GM18526 (cell line): Measurements from ENCODE around the gene SLC22A16.

Experiments
- POLR2A ChIP-seq: IDR thresholded peaks from 3 replicates; pipeline ENCODE4 v1.6.1; 2011; ENCODE audit not compliant: insufficient read length; ENCODE audit errors: extremely low read depth

The SLC22A16 gene

DNA sequence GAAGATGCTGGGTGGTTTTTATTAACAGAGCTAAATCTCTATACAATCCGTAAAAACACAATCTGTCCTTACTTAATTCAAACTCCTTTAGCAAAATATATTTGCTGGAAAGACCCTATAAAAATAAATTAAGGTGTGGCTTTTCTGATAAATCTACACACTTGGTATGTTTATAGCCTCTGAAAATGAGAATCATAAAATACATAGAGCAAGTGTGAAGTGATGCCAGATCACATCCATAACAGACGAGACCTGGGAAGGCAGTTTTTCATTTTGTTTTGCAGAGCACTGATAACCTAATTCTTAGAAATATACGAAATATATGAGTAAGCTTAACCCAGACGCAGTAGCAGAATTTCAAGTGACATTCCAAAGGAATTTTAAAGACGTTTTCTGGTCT lies 50.6 kb downstream of the SLC22A16 start:
- no peak for TF ChIP-seq POLR2A

- TF ChIP-seq POLR2A: no peak
Measured at GRCh38 chr6:110422444-110422822, 54.0 kb downstream of the SLC22A16 start.

DNA sequence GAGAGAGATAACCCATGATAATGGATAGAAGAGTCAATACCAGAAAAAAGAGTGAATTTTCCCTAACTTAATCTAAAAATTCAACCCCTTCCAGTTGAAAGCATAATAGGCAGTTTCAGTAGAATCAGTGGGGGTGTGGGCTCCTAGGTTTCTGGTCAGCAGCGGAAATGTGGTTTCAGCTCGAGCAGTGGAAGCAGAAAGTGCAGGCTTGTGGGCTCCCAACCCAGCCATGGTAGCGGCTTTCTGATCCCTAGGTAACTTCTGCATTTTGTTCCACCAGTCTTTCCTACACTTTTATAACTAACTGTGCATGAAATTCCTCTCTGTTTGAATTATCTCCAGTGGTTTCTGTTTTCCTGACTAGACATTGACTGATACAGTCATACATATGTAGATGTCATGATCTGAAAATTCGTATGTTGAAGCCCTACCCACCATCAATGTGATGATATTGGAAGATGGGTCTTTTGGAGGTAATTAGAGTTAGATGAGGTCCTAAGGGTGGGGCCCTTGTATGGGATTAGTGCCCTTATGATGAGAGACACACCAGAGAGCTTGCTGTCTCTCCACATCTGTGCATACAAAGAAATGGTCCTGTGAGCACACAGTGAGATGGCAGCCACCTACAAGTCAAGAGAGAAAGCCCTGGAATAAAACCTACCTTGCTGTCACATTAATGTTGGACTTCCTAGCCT lies 54.5 kb downstream of the SLC22A16 start:
- TF ChIP-seq POLR2A: no peak

- no peak for TF ChIP-seq POLR2A
Measured at GRCh38 chr6:110419028-110419739, 57.2 kb downstream of the SLC22A16 start.

DNA sequence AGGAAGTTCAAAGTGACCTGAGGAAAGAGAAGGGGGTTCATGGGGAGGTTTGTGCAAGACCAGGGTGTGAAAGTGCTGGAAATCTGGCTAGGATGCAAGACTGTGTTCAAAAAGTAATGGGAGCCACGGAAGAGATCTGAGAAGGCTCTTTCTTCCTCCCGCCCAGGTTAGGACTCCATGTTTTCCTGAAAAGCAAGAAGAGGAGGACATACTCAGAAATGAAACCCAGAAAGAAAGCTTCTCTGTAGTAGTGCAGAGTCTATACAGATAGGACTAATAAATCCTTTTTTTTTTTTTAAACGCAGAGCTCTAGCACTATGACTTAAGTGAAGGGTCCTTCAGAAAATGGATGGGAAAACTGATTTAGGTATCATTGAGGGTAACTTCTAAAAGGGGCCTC lies 57.8 kb downstream of the SLC22A16 start:
- no peak for TF ChIP-seq POLR2A

DNA sequence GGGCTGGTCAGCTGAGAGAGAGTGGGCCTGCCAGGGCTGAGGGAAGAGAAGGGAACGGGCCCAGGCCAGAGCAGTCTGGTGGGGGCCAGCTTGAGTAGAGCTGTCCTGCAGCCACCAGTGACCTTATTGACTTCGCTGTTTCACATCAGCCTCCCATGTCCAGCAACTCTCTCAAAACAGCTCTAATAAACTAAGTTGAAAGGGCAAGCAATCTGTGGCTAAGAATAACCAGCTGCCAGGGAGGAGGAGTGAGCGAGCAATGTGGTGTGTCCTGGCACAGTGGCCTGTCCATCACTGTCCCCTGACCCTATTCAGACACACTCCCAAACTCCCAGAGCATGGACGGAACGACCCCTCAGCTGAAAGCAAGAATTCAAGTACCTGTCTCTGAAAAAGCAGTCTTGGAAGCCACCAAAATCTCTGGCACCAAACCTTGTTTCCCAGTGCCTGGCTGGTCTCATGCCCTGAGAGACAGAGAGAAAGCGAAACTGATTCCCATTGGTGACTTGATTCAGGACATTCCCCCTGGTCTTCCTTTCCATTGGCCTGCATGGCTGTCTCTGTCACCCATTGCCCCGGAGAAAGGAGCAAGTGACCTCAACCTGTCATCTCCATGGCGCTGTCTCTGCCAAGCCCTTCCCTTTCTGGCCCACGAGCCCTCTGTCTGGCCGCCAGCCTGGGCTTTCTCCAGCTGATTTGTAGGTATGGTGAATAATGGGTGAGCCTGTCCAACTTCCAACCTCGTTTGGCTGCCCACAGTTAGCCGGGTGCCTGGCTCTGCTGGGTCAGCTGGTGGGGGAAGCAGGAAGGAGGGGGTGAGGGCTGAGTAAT lies 61.1 kb downstream of the SLC22A16 start, which contains the start of gene DDO:
Gene DDO, minus strand, starts transcription at position 490 of the 831 bp plus-strand sequence. CDS start 2,113 bp downstream, outside the sequence.
- TF ChIP-seq POLR2A: no peak

GRCh38 chr6:110414669-110415068 lies 61.7 kb downstream of the SLC22A16 start:
- no peak for TF ChIP-seq POLR2A

DNA sequence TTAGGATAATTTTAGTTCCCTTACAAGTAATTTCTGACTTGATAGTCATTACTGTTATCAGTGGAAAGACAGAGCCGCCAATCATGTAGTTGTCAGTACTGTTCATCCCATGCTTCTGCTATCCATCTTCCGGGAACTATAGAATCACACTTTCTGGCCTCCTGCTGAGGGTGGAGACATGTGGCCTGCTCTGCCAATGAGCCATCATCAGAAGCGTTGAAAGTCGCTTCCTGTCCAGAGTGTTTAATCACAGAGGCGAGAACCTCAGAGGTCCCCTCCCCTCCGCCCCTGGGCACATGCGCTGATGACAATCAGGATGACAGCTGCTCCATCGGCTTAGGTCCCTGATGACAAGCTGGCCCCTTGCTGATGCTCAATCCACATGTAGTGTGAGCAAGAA lies 64.1 kb downstream of the SLC22A16 start:
- TF ChIP-seq POLR2A: no peak

- TF ChIP-seq POLR2A: no peak
Measured at GRCh38 chr6:110410511-110410910, 65.9 kb downstream of the SLC22A16 start.

DNA sequence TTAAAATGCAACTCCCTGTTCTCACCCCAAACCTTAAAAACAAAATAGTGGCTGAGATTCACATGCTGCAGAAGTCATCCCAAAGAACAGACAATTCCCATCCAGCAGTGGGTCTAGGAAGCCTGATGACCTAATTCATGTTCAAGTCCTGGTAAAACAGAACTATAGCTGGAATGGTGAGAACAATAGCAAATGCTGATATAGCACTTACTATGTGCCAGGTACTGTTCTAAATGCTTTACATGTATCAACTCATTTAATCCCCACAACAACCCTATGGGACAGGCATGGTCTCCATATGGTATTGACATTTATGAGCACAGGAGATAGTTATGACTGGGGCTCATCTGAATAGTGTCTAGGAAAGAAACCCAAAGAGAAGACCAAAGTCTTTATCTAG lies 66.6 kb downstream of the SLC22A16 start:
- TF ChIP-seq POLR2A: no peak

- no peak for TF ChIP-seq POLR2A
Measured at GRCh38 chr6:110408901-110409300, 67.5 kb downstream of the SLC22A16 start.

- TF ChIP-seq POLR2A: no peak
Measured at GRCh38 chr6:110404607-110405006, 71.8 kb downstream of the SLC22A16 start.

- no peak for TF ChIP-seq POLR2A
Measured at GRCh38 chr6:110401585-110402176, 74.7 kb downstream of the SLC22A16 start.

GRCh38 chr6:110400208-110400607 lies 76.2 kb downstream of the SLC22A16 start:
- no peak for TF ChIP-seq POLR2A
